DMS153 (cell line): ENCODE results near the gene ZFP91.
"Not testable (repeated sequence)": the region's sequence is repeated elsewhere in the genome, so short reads cannot be mapped to it uniquely, and the experiment has no call there.

Experiments
- DNase-seq: peaks from one replicate; lab custom pipeline; 2025; lab: John Stamatoyannopoulos, UW

Gene ZFP91, protein sequence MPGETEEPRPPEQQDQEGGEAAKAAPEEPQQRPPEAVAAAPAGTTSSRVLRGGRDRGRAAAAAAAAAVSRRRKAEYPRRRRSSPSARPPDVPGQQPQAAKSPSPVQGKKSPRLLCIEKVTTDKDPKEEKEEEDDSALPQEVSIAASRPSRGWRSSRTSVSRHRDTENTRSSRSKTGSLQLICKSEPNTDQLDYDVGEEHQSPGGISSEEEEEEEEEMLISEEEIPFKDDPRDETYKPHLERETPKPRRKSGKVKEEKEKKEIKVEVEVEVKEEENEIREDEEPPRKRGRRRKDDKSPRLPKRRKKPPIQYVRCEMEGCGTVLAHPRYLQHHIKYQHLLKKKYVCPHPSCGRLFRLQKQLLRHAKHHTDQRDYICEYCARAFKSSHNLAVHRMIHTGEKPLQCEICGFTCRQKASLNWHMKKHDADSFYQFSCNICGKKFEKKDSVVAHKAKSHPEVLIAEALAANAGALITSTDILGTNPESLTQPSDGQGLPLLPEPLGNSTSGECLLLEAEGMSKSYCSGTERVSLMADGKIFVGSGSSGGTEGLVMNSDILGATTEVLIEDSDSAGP

DNA sequence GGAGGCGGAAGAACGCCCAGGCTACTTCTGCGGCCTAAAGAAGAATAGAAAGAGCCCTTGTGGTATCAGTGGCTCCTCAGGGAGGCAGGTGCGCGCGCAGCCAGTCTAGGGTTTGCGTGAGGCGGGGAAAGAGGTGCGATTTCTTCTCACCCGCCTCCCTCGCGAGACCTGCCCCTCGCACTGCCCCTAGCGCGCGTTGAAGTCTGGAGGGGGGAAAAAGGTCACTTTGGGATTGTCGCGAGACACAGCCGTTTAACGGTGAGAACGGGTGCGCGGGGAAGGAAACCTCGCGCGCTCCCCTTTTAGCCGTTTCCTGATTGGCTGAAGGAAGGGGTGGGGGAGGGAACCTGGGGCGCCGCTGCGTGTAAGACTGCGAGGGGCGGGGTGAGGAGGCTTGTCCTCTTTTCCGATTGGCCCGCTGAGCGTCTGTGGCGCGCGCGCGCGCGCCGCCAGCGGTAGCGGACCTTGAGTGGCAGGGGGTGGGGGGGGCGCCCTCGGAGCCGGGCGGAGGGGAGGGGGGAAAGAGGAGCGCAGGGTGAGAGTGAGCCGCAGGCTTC lies at the start of gene ZFP91:
ZFP91 (plus strand) TSS at position 429 of the 557 bp plus-strand sequence. CDS start 219 bp downstream, outside the sequence.
- DNase-seq, result peak; percentile 96

DNA sequence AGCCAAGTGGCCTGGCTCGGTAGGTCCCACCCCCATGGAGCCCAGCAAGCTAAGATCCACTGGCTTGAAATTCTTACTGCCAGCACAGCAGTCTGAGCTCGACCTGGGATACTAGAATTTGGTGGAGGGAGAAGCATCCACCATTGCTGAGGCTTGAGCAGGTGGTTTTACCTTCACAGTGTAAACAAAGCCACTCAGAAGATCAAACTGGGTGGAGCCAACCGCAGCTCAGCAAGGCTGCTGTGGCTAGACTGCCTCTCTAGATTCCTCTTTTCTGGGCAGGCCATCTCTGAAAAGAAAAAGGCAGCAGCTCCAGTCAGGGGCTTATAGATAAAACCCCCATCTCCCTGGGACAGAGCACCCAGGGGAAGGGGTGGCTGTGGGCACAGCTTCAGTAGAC lies 48.6 kb upstream of the ZFP91 start:
- no peak for DNase-seq

DNA sequence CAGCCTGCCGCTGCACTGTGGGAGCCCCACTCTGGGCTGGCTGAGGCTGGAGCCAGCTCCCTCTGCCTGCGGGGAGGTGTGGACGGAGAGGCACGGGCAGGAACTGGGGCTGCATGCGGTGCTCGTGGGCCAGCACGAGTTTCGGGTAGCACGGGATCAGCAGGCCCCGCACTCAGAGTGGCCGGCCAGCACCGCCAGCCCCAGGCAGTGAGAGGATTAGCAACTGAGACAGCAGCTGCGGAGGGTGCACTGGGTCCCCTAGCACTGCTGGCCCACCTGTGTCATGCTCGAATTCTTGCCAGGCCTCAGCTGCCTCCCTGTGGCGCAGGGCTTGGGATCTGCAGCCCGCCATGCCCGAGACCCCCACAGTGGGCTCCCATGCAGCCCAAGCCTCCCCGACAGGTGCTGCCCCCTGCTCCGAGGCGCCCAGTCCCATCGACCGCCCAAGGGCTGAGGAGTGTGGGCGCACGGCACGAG lies 47.0 kb upstream of the ZFP91 start:
- DNase-seq, result no peak

DNA sequence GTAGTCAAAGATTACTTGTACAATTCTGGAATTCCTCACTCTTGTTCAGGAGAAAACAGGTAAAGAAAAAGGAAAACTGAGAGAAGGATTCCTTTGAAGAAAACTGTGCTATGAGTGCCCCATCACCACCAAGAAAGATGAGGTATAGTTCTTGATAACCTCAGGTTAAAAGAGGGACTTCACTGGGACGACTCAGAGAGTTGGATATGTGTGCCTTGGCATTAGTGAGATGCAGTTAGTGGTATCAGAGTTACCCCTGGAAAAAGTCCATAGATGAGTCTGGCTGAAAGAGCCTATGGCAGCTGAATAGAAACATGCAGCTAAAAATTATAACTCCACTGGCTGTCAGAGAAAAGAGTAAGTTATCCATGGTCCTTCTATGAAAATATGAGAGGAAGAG lies 32.0 kb upstream of the ZFP91 start:
- no peak for DNase-seq

DNA sequence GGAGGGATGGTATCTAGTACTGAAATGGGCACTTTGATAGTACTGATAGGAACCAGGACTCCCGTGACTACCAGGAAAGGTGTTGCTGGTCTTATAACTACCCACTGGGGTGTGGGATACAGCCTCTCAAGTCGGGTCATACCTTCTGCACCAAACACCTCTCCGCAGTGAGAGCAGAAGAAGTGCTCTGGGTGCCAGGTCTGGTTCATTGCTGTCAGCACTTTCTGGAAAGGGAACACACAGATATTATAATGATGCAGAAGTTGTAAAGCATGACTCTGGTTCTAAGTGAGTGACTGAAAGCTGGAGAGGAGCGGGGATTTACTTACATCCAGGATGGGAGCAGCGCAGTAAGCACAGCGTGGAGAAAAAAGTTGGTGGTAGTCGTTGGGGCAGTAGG lies 29.2 kb upstream of the ZFP91 start:
- no peak for DNase-seq

DNA sequence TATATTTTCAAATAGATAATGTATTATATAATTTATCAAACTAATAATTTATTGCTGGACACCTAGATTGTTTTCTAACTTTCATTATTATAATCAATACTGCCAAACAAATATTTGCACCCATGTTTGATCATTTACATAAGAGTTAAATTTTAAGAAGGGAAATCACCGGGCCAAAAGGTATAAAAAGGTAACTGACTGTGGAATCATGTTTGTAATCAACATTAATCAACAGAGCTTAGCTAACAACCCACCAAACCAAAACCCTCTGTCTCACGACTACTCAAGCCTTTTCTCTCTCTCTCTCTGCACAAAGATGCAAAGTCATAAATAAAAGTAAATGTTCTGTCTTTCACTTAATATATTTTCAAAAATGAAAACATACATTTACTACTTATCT lies 18.0 kb upstream of the ZFP91 start:
- no peak for DNase-seq

DNA sequence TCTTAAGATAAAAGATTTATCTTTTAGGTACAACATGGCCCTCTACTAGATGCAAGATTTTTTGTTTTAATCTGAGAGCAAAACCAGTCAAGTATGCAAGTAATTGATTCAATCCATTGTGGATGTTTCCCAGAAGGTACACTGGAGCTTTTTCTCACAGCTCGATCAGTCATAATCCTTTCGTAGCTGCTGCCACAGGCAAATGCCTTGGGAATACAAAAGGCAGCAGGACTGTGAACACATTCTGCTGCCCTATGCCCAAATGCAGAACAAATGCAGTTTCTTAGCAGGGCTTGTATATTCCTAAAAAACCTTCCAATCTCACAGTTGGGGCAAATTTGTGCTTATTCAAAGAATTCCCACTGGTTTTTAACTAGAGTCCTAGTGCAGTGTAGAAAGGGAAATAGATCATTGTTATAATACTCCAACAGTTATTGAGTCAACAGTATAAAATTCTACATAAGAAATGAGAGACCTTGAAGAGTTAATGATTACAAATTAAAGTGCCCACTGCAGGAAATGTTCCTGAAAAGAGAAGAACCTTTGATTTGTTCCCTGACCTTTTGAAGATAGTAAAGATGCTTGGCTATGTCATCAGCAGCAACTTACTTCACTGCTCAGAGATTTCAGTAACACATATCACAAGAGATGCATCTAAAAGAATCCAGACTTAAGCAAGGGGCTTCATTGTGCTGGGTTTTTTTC lies 17.3 kb upstream of the ZFP91 start:
- DNase-seq, result no peak

GRCh38 chr11:58562375-58562800 lies 16.5 kb upstream of the ZFP91 start:
- no peak for DNase-seq

- no peak for DNase-seq
These were observed 14.6 kb upstream of the ZFP91 start for GRCh38 chr11:58564231-58564630.

GRCh38 chr11:58567889-58568512 lies 10.9 kb upstream of the ZFP91 start:
- DNase-seq, result no peak

DNA sequence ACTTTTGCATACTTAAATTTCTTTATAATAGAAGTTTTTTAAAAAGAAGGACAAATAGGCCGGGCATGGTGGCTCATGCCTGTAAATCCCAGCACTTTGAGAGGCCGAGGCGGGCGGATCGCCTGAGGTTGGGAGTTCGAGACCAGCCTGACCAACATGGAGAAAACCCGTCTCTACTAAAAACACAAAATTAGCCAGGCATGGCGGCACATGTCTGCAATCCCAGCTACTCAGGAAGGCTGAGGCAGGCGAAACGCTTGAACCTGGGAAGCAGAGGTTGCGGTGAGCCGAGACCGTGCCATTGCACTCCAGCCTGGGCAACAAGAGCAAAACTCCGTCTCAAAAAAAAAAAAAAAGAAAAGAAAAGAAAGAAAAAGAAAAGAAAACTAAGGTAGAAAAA lies 6.0 kb upstream of the ZFP91 start:
- not testable (repeated sequence) for DNase-seq

- no peak for DNase-seq
These were observed 5.3 kb upstream of the ZFP91 start for GRCh38 chr11:58573451-58574104.

DNA sequence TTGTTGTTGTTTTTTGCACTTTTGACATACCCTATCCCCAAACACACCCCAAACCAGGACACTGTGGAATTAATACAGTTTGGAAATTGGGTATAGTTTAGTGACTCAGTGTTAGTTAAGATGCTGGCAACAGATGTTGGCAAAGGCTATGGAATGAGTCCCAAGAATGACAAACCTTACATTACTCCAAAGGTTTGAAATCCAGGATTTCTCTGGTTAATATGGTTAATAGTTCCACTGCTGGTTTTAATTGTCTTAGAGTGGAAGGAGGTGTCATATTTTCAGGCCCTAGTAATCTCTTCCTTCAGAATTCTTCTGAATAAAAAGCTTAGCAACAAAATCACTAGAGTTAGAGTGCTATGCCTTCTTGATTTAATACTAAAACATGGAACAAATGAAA lies 4.0 kb upstream of the ZFP91 start:
- no peak for DNase-seq

- peak; percentile 10 for DNase-seq
These were observed 3.4 kb upstream of the ZFP91 start, which contains the start of gene LPXN for GRCh38 chr11:58575377-58576020. Gene LPXN (minus strand): TSS chr11:58575856. CDS start chr11:58575772, 84 bp downstream.

GRCh38 chr11:58576887-58577471 lies 1.9 kb upstream of the ZFP91 start:
- no peak for DNase-seq

- DNase-seq, result no peak
These were observed 1.2 kb upstream of the ZFP91 start for GRCh38 chr11:58577555-58578135.

DNA sequence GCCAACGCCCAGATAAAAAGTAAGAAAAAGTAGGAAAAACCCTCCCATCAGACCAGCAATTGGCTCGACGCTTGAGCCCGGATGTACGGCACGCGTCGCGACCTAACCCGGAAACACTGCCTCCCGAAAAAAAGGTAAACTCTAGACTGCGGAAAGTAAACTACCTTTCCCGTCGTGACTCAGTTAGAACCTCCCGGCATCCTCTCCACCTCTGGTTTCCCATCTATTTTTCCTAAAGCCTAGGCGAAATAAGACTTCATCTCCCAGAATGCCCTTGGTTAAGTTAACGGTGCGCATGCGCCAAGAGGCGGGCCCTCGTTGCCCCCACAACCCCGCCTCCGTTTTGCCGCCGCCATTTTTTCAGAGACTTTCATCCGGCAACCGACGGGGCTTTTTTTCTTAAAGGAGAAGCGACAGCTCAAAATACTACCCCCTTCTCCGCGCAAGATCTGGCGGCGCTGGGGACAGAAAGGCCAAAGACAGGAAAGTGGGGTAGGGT lies 678 bp upstream of the ZFP91 start:
- peak; percentile 98 for DNase-seq

GRCh38 chr11:58579192-58580129 lies 598 bp downstream of the ZFP91 start:
- DNase-seq, result peak; percentile 76

GRCh38 chr11:58580311-58580710 lies 1.4 kb downstream of the ZFP91 start:
- no peak for DNase-seq
